Mesenchymal stem cell (in vitro differentiated cells and primary cell): ENCODE results near the gene PNKD.
"Not testable (repeated sequence)": the region's sequence is repeated elsewhere in the genome, so short reads cannot be mapped to it uniquely, and the experiment has no call there.

Experiments used
- DNase-seq: peaks from one replicate; pipeline ENCODE4 v3.0.0-alpha.2; 2013
- H2AFZ ChIP-seq: one replicate; pipeline ENCODE4 v1.6.1; 2013; ENCODE audit warnings: low read depth, mild to moderate bottlenecking, control low read depth, inconsistent platforms, low read length, moderate library complexity
- H2AK5ac ChIP-seq: 2 replicates; pipeline ENCODE4 v1.6.1; 2013; ENCODE audit warnings: low read length, moderate library complexity, mild to moderate bottlenecking, inconsistent platforms; ENCODE audit not compliant: severe bottlenecking
- H2BK120ac ChIP-seq: one replicate; pipeline ENCODE4 v1.6.1; 2013; ENCODE audit warnings: low read depth, mild to moderate bottlenecking, inconsistent platforms, low read length, moderate library complexity
- H2BK12ac ChIP-seq, 2 experiments: one replicate each; pipeline ENCODE4 v1.6.1; 2013; ENCODE audit warnings: inconsistent platforms in 2 of 2, low read length in 2 of 2, mild to moderate bottlenecking in 2 of 2, moderate library complexity in 2 of 2, control low read depth in 1 of 2
- H2BK15ac ChIP-seq: one replicate; pipeline ENCODE4 v1.6.1; 2013; ENCODE audit warnings: mild to moderate bottlenecking, low read depth, inconsistent platforms; ENCODE audit not compliant: poor library complexity, severe bottlenecking
- H2BK5ac ChIP-seq: 2 replicates; pipeline ENCODE4 v1.6.1; 2013; ENCODE audit warnings: low read depth, mild to moderate bottlenecking, low read length, control low read depth, inconsistent platforms; ENCODE audit not compliant: poor library complexity, severe bottlenecking
- H3K14ac ChIP-seq, 2 experiments: one replicate each; pipeline ENCODE4 v1.6.1; 2013; ENCODE audit warnings: inconsistent platforms in 2 of 2, low read length in 2 of 2, control low read depth in 1 of 2, mild to moderate bottlenecking in 1 of 2, moderate library complexity in 1 of 2
- H3K18ac ChIP-seq, 2 experiments: one replicate each; pipeline ENCODE4 v1.6.1; 2013; ENCODE audit warnings: inconsistent platforms in 2 of 2, low read length in 2 of 2, control low read depth in 1 of 2, low read depth in 1 of 2, mild to moderate bottlenecking in 1 of 2
- H3K23ac ChIP-seq, 2 experiments: one replicate each; pipeline ENCODE4 v1.6.1; 2013; ENCODE audit warnings: inconsistent platforms in 2 of 2, low read length in 2 of 2, mild to moderate bottlenecking in 2 of 2, moderate library complexity in 2 of 2, control low read depth in 1 of 2
- H3K27ac ChIP-seq: 2 replicates; pipeline ENCODE4 v1.5.1; 2013; ENCODE audit warnings: mild to moderate bottlenecking, moderate library complexity, low read length, control low read depth, inconsistent platforms; ENCODE audit not compliant: poor library complexity, severe bottlenecking
- H3K27me3 ChIP-seq, 2 experiments: 2 replicates each; pipeline versions ENCODE4 v1.6.1 to v1.7.0; 2013; ENCODE audit warnings: low read length in 2 of 2, mild to moderate bottlenecking in 2 of 2, moderate library complexity in 2 of 2, control low read depth in 1 of 2, inconsistent platforms in 1 of 2; ENCODE audit not compliant: control insufficient read depth in 1 of 2, insufficient read depth in 1 of 2
- H3K36me3 ChIP-seq, 2 experiments: 2 replicates each; pipeline versions ENCODE4 v1.6.1 to v1.7.0; 2013; ENCODE audit warnings: low read length in 2 of 2, control low read depth in 1 of 2, inconsistent platforms in 1 of 2, low read depth in 1 of 2, mild to moderate bottlenecking in 1 of 2; ENCODE audit not compliant: insufficient read depth in 2 of 2, control insufficient read depth in 1 of 2
- H3K4ac ChIP-seq, 2 experiments: one replicate each; pipeline ENCODE4 v1.6.1; 2013; ENCODE audit warnings: inconsistent platforms in 2 of 2, low read length in 2 of 2, mild to moderate bottlenecking in 2 of 2, moderate library complexity in 2 of 2, control low read depth in 1 of 2, low read depth in 1 of 2
- H3K4me1 ChIP-seq: 2 replicates; pipeline ENCODE4 v1.6.1; 2013; ENCODE audit warnings: low read depth, low read length, control low read depth; ENCODE audit not compliant: control insufficient read depth, insufficient read depth
- H3K4me2 ChIP-seq: 2 replicates; pipeline ENCODE4 v1.6.1; 2013; ENCODE audit warnings: low read length, mild to moderate bottlenecking, inconsistent platforms; ENCODE audit not compliant: poor library complexity, severe bottlenecking
- H3K4me3 ChIP-seq, 2 experiments: 2 replicates each; pipeline versions ENCODE4 v1.5.1 to v1.7.0; 2013; ENCODE audit warnings: low read length in 2 of 2, mild to moderate bottlenecking in 2 of 2, control low read depth in 1 of 2, low read depth in 1 of 2; ENCODE audit not compliant: insufficient read depth in 1 of 2
- H3K79me1 ChIP-seq: replicated peaks from 2 replicates; pipeline ENCODE4 v1.6.1; 2013; ENCODE audit warnings: mild to moderate bottlenecking, control low read depth, low read length, inconsistent platforms; ENCODE audit not compliant: poor library complexity, severe bottlenecking
- H3K9ac ChIP-seq: 2 replicates; pipeline ENCODE4 v1.7.0; 2013; ENCODE audit warnings: mild to moderate bottlenecking, low read length, moderate library complexity
- H3K9me3 ChIP-seq: 2 replicates; pipeline ENCODE4 v1.7.0; 2013; ENCODE audit warnings: mild to moderate bottlenecking, low read length; ENCODE audit not compliant: control insufficient read depth
- H4K8ac ChIP-seq: one replicate; pipeline ENCODE4 v1.6.1; 2013; ENCODE audit warnings: inconsistent platforms, mild to moderate bottlenecking, low read length, moderate library complexity
- H4K91ac ChIP-seq: one replicate; pipeline ENCODE4 v1.6.1; 2013; ENCODE audit warnings: mild to moderate bottlenecking, low read length, inconsistent platforms
- WGBS: methylation state at CpG from one replicate; pipeline ENCODE4 v1.1.7; 2013; ENCODE audit warnings: mixed read lengths; 5-methylcytosine and 5-hydroxymethylcytosine counted together

Gene PNKD

DNA sequence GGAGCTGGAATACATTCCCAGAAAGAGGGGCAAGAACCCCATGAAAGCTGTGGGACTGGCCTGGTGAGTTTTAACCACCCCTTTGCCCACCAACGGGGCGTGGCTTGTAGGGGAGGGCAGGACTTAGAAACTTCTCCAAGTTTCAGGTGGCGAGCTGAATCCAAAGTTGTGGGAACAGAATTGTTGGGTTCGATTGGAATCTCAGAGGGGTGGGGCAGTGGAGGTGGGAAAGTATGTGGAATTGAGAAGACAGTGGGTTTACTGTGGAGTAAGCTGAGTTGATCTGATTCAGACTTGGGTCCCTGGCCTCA is 1.1 kb downstream of the PNKD start:
- no peak for DNase-seq
- Histone ChIP-seq H3K4me3 (peak overlapping the region in 1 of 2 experiments; percentile 99), H3K79me1 (peaks cover 39% of the 10 kb centered on the region), H3K27me3 (no peaks in the 10 kb centered on the region), H2BK120ac (no peak overlapping the region), H2AFZ (no peak overlapping the region), H2BK12ac (no peak overlapping the region), H3K4ac (no peak overlapping the region), H3K14ac (no peak overlapping the region), H2BK5ac (no peak overlapping the region), H2AK5ac (peak overlapping the region; percentile 28), H4K8ac (no peak overlapping the region), H4K91ac (no peak overlapping the region), H3K4me2 (peak overlapping the region; percentile 89), H3K27ac (no peak overlapping the region), H2BK15ac (no peak overlapping the region), H3K9ac (peak overlapping the region; percentile 94), H3K4me1 (peaks cover 22% of the 10 kb centered on the region), H3K23ac (no peak overlapping the region), H3K36me3 (peaks cover 42 to 48% of the 10 kb centered on the region in 2 experiments), H3K9me3 (no peaks in the 10 kb centered on the region), H3K18ac (no peak overlapping the region)
- WGBS: 53% methylated on average over 4 of the region's 4 CpGs

DNA sequence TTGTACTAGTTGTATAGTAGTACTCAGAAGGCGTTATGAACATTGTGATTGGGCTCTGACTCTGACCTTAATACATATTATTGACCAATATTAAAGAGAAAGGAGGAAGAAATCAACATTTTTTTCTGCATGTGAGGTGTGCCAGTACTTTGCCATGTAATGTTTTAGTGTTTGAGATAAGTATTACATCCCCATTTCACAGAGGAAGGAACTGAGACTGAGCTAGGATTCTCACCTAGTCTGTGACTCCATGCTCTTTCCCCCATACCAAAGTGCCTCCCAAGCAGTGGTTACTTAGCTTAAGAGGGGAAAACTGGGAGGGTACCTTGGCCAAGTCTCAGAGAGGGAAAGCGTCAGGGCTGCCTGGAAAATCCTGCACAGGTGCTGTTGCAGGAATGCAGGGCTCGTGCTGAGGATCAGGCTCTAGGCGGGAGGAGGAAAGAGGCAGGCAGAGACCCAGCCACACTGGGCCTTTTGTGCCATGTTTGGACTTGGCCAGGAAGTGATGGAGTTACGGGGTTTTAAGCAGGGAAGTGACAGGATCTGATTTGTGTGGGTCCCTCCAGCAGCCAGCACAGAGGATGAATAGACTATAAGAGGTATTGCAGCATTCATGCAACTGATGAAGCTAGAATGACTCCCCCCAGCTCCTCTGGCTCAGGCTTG is 1.7 kb downstream of the PNKD start:
- no peak overlapping the region for H3K4me2 ChIP-seq
- no peak overlapping the region for H3K14ac ChIP-seq
- H3K9ac ChIP-seq: peak overlapping the region; percentile 94
- H3K18ac ChIP-seq: no peak overlapping the region
- peak overlapping the region; percentile 35 for H4K8ac ChIP-seq
- no peaks in the 10 kb centered on the region for H3K27me3 ChIP-seq
- H4K91ac ChIP-seq: no peak overlapping the region
- no peak overlapping the region for H3K27ac ChIP-seq
- peak overlapping the region in 1 of 2 experiments; percentile 99 for H3K4me3 ChIP-seq
- WGBS: 89% methylated on average over 3 of the region's 5 CpGs
- H3K4me1 ChIP-seq: peaks cover 22% of the 10 kb centered on the region
- H3K79me1 ChIP-seq: peaks cover 40% of the 10 kb centered on the region
- no peak overlapping the region for H3K23ac ChIP-seq
- no peak overlapping the region for H2AFZ ChIP-seq
- peaks cover 42 to 48% of the 10 kb centered on the region in 2 experiments for H3K36me3 ChIP-seq
- H2AK5ac ChIP-seq: peak overlapping the region; percentile 5
- H2BK120ac ChIP-seq: no peak overlapping the region
- H3K4ac ChIP-seq: peak overlapping the region in 1 of 2 experiments; percentile 53
- no peaks in the 10 kb centered on the region for H3K9me3 ChIP-seq
- no peak overlapping the region for H2BK5ac ChIP-seq
- H2BK15ac ChIP-seq: no peak overlapping the region
- no peak for DNase-seq
- H2BK12ac ChIP-seq: peak overlapping the region in 1 of 2 experiments; percentile 37

DNA sequence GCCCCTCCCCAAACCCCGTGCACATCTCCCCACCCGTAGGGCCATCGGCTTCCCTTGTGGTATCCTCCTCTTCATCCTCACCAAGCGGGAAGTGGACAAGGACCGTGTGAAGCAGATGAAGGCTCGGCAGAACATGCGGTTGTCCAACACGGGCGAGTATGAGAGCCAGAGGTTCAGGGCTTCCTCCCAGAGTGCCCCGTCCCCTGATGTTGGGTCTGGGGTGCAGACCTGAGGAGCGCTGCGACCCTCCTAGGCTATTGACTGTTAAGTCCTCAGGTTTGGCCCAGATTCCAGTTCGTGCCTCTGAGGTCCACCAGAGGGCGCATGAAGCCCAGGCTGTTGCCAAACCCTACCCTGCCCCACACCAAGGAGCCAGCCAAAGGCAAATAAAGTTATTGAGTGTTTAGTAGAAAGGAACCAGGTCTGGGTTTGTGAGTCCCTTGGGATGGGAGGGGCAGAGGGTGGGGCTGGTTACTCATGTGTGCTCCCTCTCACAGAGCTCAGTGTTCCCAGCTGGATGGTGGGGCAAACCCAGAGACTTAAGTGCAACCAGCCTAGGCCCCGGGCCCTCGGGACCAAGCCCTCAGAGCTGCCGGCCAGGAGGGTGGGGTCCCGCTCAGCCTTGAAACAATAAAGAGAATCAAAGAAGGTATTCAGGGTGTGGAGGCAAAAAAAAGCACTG is 2.4 kb downstream of the PNKD start:
- Histone ChIP-seq H3K4me3 (peak overlapping the region in 1 of 2 experiments; percentile 99), H3K4me1 (peaks cover 22% of the 10 kb centered on the region), H2AFZ (no peak overlapping the region), H2BK5ac (no peak overlapping the region), H2AK5ac (peak overlapping the region; percentile 35), H2BK12ac (peak overlapping the region in 1 of 2 experiments; percentile 29), H3K27me3 (no peaks in the 10 kb centered on the region), H2BK120ac (no peak overlapping the region), H3K4ac (no peak overlapping the region), H2BK15ac (no peak overlapping the region), H4K8ac (peak overlapping the region; percentile 35), H3K23ac (no peak overlapping the region), H3K9ac (peak overlapping the region; percentile 94), H3K4me2 (peak overlapping the region; percentile 44), H3K27ac (no peak overlapping the region), H3K9me3 (no peaks in the 10 kb centered on the region), H4K91ac (peak overlapping the region; percentile 43), H3K79me1 (peaks cover 39% of the 10 kb centered on the region), H3K14ac (no peak overlapping the region), H3K36me3 (peaks cover 42 to 48% of the 10 kb centered on the region in 2 experiments), H3K18ac (no peak overlapping the region)
- WGBS: 51% methylated on average over 16 of the region's 18 CpGs
- peak; percentile 90 for DNase-seq

DNA sequence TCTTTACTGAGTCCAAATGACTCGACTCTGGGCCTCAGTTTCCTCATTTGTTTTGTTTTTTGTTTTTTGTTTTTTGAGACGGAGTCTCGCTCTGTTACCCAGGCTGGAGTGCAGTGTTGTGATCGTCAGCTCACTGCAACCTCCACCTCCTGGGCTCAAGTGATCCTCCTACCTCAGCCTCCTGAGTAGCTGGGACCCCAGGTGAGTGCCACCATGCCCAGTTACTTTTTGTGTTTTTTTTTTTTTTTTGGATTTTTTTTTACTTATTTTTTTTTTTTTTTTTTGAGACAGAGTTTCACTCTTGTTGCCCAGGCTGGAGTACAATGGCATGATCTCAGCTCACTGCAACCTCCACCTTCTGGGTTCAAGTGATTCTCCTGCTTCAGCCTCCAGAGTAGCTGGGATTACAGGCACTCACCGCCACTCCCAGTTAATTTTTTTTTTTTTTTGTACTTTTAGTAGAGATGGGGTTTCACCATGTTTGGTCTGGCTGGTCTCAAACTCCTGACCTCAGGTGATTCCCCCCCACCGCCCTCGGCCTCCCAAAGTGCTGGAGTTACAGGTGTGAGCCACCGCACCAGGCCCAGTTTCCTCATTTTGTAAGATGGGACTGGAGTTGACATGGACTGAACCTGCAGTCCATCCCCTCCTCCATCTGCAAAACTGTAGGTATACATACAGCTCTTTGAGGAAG is 3.0 kb downstream of the PNKD start:
- H3K4ac ChIP-seq, H3K4me3 ChIP-seq, H4K8ac ChIP-seq, H2BK5ac ChIP-seq, H3K9me3 ChIP-seq, H3K27ac ChIP-seq, H2BK15ac ChIP-seq, H2BK120ac ChIP-seq, H3K23ac ChIP-seq, H3K27me3 ChIP-seq, H2BK12ac ChIP-seq, H2AFZ ChIP-seq, H3K18ac ChIP-seq, H3K4me2 ChIP-seq, DNase-seq, H3K14ac ChIP-seq, H4K91ac ChIP-seq: not testable (repeated sequence)
- Histone ChIP-seq H3K36me3 (peaks cover 48 to 54% of the 10 kb centered on the region in 2 experiments), H2AK5ac (peak overlapping the region; percentile 35), H3K79me1 (peaks cover 45% of the 10 kb centered on the region), H3K9ac (peak overlapping the region; percentile 63), H3K4me1 (peaks cover 22% of the 10 kb centered on the region)
- 100% methylated on average over 5 of the region's 8 CpGs for WGBS
